Measurements from ENCODE around the gene MXD3. TPM values are rescaled to one million over a fixed set of nuclear protein-coding genes. Genes with fewer than 3 reads are reported as not detected.
A peak's percentile ranks its signal among the peaks of the same experiment; 100 is the strongest.

MXD3 gene
- total RNA-seq, 4 donors from 2014 or later, result 4.9 to 19.8 (median 13.2) TPM

DNA sequence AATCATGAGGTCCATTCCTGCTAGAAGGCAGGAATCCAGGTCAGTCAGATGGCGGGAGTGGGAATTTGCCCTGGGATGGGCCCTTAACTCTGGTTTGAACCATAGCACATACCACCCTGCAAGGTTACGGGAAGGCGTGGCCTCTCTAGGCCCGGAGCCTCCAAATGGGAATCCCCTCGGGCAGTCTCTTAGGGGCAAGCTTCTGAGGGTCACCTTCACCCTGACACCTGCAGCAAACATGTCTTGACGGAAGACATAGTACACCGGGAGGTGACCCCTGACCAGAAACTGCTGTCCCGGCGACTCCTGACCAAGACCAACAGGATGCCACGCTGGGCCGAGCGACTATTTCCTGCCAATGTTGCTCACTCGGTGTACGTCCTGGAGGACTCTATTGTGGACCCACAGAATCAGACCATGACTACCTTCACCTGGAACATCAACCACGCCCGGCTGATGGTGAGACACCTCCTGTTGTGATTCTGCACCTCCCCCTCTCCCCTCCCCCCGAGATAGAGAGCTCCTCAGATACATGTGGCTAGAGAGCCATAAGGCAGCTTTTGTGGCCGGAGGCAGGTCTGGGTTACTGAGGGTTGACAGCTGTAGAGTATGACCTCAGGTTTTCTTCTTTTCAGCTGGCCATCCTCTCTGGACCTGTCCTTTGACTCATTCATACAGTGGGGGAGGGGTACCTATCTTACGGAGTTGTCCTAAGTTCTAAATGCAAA lies 7.1 kb downstream of the MXD3 start:
- DNase-seq (ENCODE audit: low spot score in 2 of 2), result peak in 1 of 2 donors; percentile 83
- peak overlapping the region; percentile 88 for H3K4me3 ChIP-seq (ENCODE audit: low read depth, poor library complexity, severe bottlenecking)
- intact Hi-C loops (cut with DNase I; ENCODE audit: low total_unique reads), result loop anchor here (10.0 kb wide), 1 partner anchor 190 kb away; no protein-coding TSS in a partner anchor
- WGBS, 2 donors, result 23 to 36% methylated on average over 15 to 19 of the region's 19 CpGs
- TF ChIP-seq POLR2A (IDR thresholded peaks at IDR 0.05), result no peak
- no peak for TF ChIP-seq CTCF (IDR thresholded peaks at IDR 0.05)

DNA sequence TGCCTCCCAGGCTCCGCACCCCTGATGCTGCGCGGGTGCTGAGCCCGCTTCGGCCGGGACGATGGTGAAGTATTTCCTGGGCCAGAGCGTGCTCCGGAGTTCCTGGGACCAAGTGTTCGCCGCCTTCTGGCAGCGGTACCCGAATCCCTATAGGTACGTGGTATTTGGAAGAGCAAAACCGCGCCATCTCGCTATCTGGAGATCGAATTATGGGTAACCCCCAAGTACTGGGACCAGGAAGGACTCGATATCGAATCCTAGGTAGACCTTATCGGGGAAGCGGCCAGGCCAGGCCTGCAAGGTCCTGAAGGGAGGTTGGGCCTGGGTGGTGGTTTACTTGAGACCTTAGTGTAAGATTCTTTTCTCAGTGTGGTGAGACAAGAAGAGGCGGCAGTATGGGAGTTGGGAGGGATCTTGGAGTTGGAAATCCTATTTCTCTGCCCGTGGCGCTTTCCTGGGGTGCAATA lies 7.7 kb downstream of the MXD3 start:
- TF ChIP-seq POLR2A (IDR thresholded peaks at IDR 0.05) (no peak), CTCF (IDR thresholded peaks at IDR 0.05) (no peak)
- 2% methylated on average over 18 to 19 of the region's 25 CpGs for WGBS, 2 donors
- intact Hi-C loops (cut with DNase I; ENCODE audit: low total_unique reads), result loop anchor here (10.0 kb wide), 1 partner anchor 189 kb away; no protein-coding TSS in a partner anchor
- DNase-seq (ENCODE audit: low spot score in 2 of 2), result no peak
- peak overlapping the region; percentile 88 for H3K4me3 ChIP-seq (ENCODE audit: low read depth, poor library complexity, severe bottlenecking)

DNA sequence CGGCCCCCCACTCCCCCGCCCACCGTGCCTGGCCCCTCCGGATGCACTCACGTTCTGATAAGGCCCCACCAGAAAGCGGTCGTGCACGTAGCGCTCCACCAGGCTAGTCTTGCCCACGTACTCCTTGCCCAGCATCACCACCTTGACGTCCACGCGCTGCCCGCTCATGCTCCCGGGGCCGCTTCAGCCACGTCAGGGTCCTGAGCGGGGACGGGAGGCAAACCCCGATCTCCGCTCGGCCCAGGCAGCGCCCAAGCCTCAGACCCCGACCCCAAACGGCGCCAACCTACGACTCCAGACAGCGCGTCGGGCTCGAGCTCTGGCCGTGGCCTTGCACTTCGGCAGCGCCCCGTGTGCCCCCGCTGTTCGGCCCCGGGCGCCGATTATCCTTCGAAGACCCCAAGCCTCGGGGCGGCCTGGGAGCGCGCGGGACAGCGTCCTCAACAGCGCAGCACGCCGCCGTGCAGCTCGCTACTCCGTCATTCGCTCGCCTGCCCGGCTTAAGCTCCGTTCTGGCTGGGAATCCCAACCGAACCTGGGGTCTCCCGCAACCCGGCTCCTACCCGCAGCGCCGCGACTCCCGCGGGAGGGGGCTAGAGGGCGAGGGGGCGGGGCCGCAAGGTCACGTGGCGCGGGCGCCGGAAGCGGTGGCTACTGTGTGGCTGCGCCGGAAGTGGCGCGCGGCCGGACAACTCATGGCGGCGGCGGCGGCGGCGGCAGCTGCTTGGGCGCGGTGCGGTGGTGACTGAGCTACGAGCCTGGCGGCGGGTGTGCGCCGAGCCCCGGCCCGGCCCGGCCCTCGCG lies 8.4 kb downstream of the MXD3 start, which contains the start of the genes PRELID1 and RAB24:
Gene PRELID1 (plus strand): TSS at position 679 of the 804 bp plus-strand sequence. CDS start 187 bp downstream, outside the sequence.
Gene RAB24 (minus strand): TSS at position 599 of the 804 bp plus-strand sequence. CDS start 431 bp downstream, at position 168.
- 0 to 1% methylated on average over 23 to 74 of the region's 100 CpGs for WGBS, 2 donors
- H3K4me3 ChIP-seq (ENCODE audit: low read depth, poor library complexity, severe bottlenecking), result peak within 1 kb of the TSS; percentile 88
- DNase-seq (ENCODE audit: low spot score in 2 of 2), result peak; percentile 86 to 98
- TF ChIP-seq POLR2A (IDR thresholded peaks at IDR 0.05) (no peak), CTCF (IDR thresholded peaks at IDR 0.05) (no peak)
- intact Hi-C loops (cut with DNase I; ENCODE audit: low total_unique reads), result loop anchor here (10.0 kb wide), 1 partner anchor 189 kb away; no protein-coding TSS in a partner anchor

GRCh38 chr5:177302354-177303110 lies 9.2 kb downstream of the MXD3 start:
- WGBS, 2 donors, result 19 to 29% methylated on average over 24 of the region's 24 CpGs
- no peak for TF ChIP-seq POLR2A (IDR thresholded peaks at IDR 0.05)
- TF ChIP-seq CTCF (IDR thresholded peaks at IDR 0.05), result no peak
- H3K4me3 ChIP-seq (ENCODE audit: low read depth, poor library complexity, severe bottlenecking), result peak overlapping the region; percentile 88
- intact Hi-C loops (cut with DNase I; ENCODE audit: low total_unique reads), result loop anchor here (10.0 kb wide), 1 partner anchor 188 kb away; no protein-coding TSS in a partner anchor
- DNase-seq (ENCODE audit: low spot score in 2 of 2), result no peak

GRCh38 chr5:177301503-177302165 lies 10.1 kb downstream of the MXD3 start:
- intact Hi-C loops (cut with DNase I; ENCODE audit: low total_unique reads), result loop anchor here (10.0 kb wide), 1 partner anchor 187 kb away; no protein-coding TSS in a partner anchor
- no peak overlapping the region for H3K4me3 ChIP-seq (ENCODE audit: low read depth, poor library complexity, severe bottlenecking)
- DNase-seq (ENCODE audit: low spot score in 2 of 2), result peak; percentile 82 to 92
- 42 to 50% methylated on average over 6 to 7 of the region's 7 CpGs for WGBS, 2 donors
- no peak for TF ChIP-seq CTCF (IDR thresholded peaks at IDR 0.05)
- no peak for TF ChIP-seq POLR2A (IDR thresholded peaks at IDR 0.05)
